Liver (tissue), 3 donors: ENCODE measurements around the gene TNFSF13.

ENCODE experiments used
- ATF3 ChIP-seq: IDR thresholded peaks from 2 replicates; pipeline ENCODE4 v1.6.1; 2016; ENCODE audit warnings: antibody characterized with exemption
- EGR1 ChIP-seq, 2 donors: IDR thresholded peaks; 2 replicates each; pipeline ENCODE4 v1.6.1; 2016 to 2018; ENCODE audit warnings: antibody characterized with exemption in 2 of 2, low read depth in 2 of 2
- FOXA1 ChIP-seq: IDR thresholded peaks from 2 replicates; pipeline ENCODE4 v1.6.1; 2016; ENCODE audit warnings: antibody characterized with exemption
- GABPA ChIP-seq, 2 donors: IDR thresholded peaks in 1 of 2; conservative IDR thresholded peaks in 1 of 2; 2 replicates each; pipeline ENCODE4 v1.6.1; 2016; ENCODE audit warnings: antibody characterized with exemption in 2 of 2, mild to moderate bottlenecking in 1 of 2, moderate library complexity in 1 of 2
- HNF4A ChIP-seq, 2 donors: conservative IDR thresholded peaks; 2 replicates each; pipeline ENCODE4 v1.6.1; 2016; ENCODE audit warnings: antibody characterized with exemption in 2 of 2, mild to moderate bottlenecking in 2 of 2
- HNF4G ChIP-seq: IDR thresholded peaks from 2 replicates; pipeline ENCODE4 v1.6.1; 2016; ENCODE audit warnings: antibody characterized with exemption
- JUND ChIP-seq, 2 donors: IDR thresholded peaks; 2 replicates each; pipeline ENCODE4 v1.6.1; 2016; ENCODE audit warnings: antibody characterized with exemption in 2 of 2
- REST ChIP-seq: IDR thresholded peaks from 2 replicates; pipeline ENCODE4 v1.6.1; 2016; ENCODE audit warnings: antibody characterized with exemption, mild to moderate bottlenecking
- RXRA ChIP-seq, 2 donors: IDR thresholded peaks; 2 replicates each; pipeline ENCODE4 v1.6.1; 2017 to 2018; ENCODE audit warnings: antibody characterized with exemption in 2 of 2, mild to moderate bottlenecking in 1 of 2
- TAF1 ChIP-seq: conservative IDR thresholded peaks from 2 replicates; pipeline ENCODE4 v1.6.1; 2016; ENCODE audit warnings: antibody characterized with exemption, mild to moderate bottlenecking
- YY1 ChIP-seq: IDR thresholded peaks from 2 replicates; pipeline ENCODE4 v1.6.1; 2016; ENCODE audit warnings: antibody characterized with exemption, mild to moderate bottlenecking
- TF ChIP-seq, protein P1 (sequence below): fragments of 150-350 bp; IDR thresholded peaks from 2 replicates; pipeline ENCODE4 v1.5.1; 2017; ENCODE audit warnings: improper control_type of control experiment, low read depth, low read length; ENCODE audit not compliant: missing input control
- TF ChIP-seq, protein P2 (sequence below): IDR thresholded peaks from 2 replicates; pipeline ENCODE4 v1.6.1; 2016; ENCODE audit warnings: antibody characterized with exemption
- TF ChIP-seq, protein P3 (sequence below): IDR thresholded peaks from 2 replicates; pipeline ENCODE4 v1.6.1; 2016; ENCODE audit warnings: antibody characterized with exemption
- donor health status: healthy.
- donor health status: healthy.

GRCh38 chr17:7508846-7509245 is 49.7 kb upstream of the TNFSF13 start:
- no peak for TF ChIP-seq RXRA (IDR thresholded peaks at IDR 0.05)
- TF ChIP-seq GABPA (IDR thresholded peaks at IDR 0.05 in 1 of 2, conservative IDR thresholded peaks at IDR 0.05 in 1 of 2), result no peak
- TF ChIP-seq, protein P1, sequence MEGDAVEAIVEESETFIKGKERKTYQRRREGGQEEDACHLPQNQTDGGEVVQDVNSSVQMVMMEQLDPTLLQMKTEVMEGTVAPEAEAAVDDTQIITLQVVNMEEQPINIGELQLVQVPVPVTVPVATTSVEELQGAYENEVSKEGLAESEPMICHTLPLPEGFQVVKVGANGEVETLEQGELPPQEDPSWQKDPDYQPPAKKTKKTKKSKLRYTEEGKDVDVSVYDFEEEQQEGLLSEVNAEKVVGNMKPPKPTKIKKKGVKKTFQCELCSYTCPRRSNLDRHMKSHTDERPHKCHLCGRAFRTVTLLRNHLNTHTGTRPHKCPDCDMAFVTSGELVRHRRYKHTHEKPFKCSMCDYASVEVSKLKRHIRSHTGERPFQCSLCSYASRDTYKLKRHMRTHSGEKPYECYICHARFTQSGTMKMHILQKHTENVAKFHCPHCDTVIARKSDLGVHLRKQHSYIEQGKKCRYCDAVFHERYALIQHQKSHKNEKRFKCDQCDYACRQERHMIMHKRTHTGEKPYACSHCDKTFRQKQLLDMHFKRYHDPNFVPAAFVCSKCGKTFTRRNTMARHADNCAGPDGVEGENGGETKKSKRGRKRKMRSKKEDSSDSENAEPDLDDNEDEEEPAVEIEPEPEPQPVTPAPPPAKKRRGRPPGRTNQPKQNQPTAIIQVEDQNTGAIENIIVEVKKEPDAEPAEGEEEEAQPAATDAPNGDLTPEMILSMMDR, result no peak
- no peak for TF ChIP-seq JUND (IDR thresholded peaks at IDR 0.05)
- no peak for TF ChIP-seq TAF1
- TF ChIP-seq HNF4A (conservative IDR thresholded peaks at IDR 0.05), result no peak
- TF ChIP-seq ATF3, result no peak
- TF ChIP-seq FOXA1, result no peak
- no peak for TF ChIP-seq REST
- TF ChIP-seq, protein P2, sequence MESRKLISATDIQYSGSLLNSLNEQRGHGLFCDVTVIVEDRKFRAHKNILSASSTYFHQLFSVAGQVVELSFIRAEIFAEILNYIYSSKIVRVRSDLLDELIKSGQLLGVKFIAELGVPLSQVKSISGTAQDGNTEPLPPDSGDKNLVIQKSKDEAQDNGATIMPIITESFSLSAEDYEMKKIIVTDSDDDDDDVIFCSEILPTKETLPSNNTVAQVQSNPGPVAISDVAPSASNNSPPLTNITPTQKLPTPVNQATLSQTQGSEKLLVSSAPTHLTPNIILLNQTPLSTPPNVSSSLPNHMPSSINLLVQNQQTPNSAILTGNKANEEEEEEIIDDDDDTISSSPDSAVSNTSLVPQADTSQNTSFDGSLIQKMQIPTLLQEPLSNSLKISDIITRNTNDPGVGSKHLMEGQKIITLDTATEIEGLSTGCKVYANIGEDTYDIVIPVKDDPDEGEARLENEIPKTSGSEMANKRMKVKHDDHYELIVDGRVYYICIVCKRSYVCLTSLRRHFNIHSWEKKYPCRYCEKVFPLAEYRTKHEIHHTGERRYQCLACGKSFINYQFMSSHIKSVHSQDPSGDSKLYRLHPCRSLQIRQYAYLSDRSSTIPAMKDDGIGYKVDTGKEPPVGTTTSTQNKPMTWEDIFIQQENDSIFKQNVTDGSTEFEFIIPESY, result no peak
- TF ChIP-seq, protein P3, sequence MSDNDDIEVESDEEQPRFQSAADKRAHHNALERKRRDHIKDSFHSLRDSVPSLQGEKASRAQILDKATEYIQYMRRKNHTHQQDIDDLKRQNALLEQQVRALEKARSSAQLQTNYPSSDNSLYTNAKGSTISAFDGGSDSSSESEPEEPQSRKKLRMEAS, result no peak
- no peak for TF ChIP-seq HNF4G
- no peak for TF ChIP-seq YY1
- no peak for TF ChIP-seq EGR1 (IDR thresholded peaks at IDR 0.05; ENCODE audit: low read depth in 2 of 2)
